GM10266 (cell line): ENCODE measurements around the gene VSIG4.

Experiments
- DNase-seq: peaks from one replicate; pipeline ENCODE4 v3.0.0; 2012; ENCODE audit errors: extremely low spot score
- TF ChIP-seq, protein P1 (sequence below): IDR thresholded peaks from 2 replicates; pipeline ENCODE4 v1.5.1; 2012; ENCODE audit warnings: mild to moderate bottlenecking, low read depth; ENCODE audit not compliant: control insufficient read depth, insufficient read depth; ENCODE audit errors: missing control alignments

The VSIG4 gene

DNA sequence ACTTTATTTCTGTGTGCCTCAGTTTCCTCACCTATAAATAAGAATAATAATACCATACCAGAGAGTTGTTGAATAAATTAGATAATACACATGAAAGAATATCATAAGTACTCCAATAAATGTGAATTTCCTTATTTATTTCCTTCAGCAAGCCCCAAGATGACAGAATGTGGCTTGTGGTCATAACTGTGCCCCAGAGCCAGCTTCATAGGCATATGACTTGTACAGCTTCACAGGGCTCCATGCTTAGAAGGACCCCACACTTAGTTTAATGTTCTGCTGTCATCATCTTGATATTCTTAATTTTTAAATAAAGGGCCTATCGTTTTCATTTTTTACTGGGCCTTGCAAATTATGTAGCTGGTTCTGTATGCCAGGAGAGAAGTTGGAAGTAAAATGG, 25.3 kb downstream of the VSIG4 start:
- TF ChIP-seq, protein P1, sequence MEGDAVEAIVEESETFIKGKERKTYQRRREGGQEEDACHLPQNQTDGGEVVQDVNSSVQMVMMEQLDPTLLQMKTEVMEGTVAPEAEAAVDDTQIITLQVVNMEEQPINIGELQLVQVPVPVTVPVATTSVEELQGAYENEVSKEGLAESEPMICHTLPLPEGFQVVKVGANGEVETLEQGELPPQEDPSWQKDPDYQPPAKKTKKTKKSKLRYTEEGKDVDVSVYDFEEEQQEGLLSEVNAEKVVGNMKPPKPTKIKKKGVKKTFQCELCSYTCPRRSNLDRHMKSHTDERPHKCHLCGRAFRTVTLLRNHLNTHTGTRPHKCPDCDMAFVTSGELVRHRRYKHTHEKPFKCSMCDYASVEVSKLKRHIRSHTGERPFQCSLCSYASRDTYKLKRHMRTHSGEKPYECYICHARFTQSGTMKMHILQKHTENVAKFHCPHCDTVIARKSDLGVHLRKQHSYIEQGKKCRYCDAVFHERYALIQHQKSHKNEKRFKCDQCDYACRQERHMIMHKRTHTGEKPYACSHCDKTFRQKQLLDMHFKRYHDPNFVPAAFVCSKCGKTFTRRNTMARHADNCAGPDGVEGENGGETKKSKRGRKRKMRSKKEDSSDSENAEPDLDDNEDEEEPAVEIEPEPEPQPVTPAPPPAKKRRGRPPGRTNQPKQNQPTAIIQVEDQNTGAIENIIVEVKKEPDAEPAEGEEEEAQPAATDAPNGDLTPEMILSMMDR: no peak

DNA sequence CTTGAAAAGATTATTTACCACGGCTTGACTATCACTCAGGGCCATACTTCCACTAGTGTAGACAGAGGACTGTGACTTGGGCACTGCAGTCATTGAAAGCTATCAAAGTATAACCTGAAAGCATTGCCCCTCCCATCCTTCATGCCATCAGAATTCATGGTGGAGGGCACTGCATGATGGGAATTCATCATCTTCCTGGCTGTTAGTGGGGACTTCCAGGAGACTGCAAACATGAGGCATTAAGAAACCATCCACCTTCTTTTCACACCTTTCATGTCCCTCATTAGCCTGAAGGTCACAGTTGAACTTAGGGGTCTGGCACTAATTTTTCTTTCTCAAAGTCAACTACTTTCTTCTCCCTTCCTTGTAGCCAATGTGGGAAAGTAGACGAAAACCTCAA, 25.8 kb downstream of the VSIG4 start:
- TF ChIP-seq, protein P1: no peak
- no peak for DNase-seq

More for the DNA sequence above, 25.3 kb downstream of the VSIG4 start:
- DNase-seq: no peak

DNA sequence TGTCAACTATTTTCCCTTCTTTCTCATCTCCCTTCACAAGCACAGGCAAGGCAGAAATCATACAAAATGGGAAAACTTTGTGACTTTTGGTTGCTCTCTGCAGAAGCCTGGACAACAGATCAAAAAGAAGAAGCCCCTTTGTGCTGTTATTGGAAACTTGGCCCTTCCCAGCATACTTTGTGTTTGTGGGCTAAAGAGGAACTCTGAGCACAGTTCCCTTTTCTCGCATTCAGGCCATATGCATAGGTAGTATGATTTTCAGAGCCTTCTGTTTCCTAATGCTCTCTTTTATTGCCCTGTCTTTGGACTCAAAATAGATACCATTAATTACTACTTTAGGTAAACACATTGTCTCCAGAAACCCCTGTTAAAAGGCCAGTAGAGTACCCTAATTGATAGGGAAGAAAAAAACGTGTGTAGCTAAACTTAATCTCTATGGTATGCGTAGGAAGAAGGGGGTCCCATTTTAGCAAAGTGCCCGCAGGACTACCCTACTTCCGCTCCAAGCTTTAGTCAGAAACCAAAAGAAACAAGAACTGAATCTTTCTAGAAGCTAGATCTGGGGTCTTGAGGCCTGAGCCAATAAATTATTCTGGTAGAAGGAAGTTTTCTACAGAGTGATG, 26.6 kb downstream of the VSIG4 start:
- TF ChIP-seq, protein P1: no peak

DNA sequence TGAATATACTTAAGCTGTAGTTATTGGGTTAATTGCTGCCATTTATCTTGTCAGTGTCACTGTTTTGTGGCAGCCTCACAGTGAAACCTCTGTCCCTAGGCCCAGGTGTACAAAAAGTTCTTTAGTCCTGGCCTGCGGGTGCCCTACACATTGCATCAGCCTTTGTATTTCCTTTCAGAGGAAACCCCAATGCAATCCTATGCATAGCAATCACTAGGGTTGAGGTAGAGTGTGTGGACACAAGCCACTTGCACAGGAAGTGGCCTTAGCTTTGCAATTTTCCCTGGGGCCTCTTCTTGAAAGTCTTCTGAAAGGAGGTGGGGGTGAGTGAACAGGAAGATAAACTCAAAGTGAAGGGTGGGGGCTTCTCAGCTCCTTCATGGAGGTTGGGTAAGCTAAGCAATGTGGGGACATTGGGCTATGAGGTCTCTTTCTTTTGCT, 27.8 kb downstream of the VSIG4 start:
- TF ChIP-seq, protein P1: no peak
- DNase-seq: peak; percentile 6

More for the DNA sequence above, 26.6 kb downstream of the VSIG4 start:
- DNase-seq: no peak

DNA sequence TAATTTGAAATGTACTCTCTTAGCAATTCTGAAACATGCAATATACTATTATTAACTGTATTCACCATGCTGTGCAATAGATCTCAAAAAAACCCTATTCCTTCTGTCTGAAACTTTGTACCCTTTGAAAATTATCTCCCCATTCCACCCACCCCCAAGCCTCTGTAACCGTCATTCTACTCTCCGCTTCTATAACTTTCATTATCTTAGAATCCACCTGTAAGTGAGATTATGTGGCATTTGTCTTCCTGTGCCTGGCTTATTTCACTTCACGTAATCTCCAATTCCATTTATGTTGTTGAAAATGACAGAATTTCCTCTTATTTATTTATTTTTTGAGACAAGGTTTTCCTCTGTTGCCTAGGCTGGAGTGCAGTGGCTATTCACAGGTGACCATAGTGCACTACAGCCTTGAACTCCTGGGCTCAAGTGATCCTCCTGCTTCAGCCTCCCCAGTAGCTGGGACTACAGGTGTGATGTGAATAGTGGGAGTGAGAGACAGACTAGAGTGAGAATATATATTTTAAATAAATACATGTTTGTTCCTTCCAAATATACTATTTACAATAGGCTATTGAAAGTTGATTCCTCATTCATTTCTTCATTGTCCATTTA, 30.5 kb downstream of the VSIG4 start:
- DNase-seq: no peak
- TF ChIP-seq, protein P1: no peak

DNA sequence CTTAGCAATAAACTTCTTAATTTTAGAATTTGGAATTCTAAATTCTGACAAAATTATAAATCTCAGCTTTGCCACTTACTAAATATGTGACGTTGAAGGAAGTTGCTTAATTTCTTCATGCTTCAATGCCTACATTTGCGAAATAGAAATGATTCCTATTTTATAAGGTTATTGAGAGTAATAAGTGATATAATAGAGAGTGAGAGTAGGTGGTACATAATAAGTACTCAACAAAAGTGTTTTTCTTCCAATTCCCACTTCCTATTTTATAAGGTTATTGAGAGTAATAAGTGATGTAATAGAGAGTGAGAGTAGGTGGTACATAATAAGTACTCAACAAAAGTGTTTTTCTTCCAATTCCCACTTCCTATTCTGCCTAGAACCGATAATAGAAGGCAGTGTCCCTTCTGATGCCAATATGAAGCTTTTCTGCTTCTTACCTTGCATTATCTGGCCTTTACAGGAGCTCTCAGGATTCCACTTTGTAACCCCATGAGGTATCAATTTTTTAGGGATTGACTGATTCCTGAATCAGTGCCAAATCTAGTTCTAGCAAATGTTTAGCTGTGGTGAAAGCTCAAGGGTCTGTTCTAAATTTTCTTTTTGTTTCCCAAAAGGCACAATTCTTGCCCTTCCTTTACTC, 31.4 kb downstream of the VSIG4 start:
- DNase-seq: no peak
- TF ChIP-seq, protein P1: no peak

DNA sequence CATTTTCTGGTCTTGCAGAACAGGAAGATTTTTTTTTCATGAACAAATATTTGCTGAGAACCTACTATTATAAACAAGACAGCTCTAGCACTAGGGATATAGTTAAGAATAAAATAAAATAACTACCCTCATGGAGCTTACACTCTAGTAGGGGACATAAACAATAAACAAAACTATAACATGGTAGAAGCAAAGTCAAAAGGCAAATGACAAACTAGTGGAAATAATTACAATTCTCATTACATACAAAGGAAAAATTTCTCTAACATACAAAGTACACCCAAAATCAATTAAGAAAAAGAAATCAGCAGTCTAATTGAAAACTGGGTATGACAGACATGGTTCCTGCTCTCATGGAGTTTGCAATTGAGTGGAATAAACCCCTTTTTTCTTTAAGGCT, 32.0 kb downstream of the VSIG4 start:
- TF ChIP-seq, protein P1: no peak
- DNase-seq: no peak
